ENCODE data around the gene CFTR.

Gene CFTR

GRCh38 chr7:117656806-117657205 lies 177.0 kb downstream of the CFTR start:
- no peak for DNase-seq

- DNase-seq: no peak
Observed at GRCh38 chr7:117659531-117660011, 179.7 kb downstream of the CFTR start.

- no peak for DNase-seq
Observed at GRCh38 chr7:117661328-117661727, 181.5 kb downstream of the CFTR start.

- no peak for DNase-seq
Observed at GRCh38 chr7:117664047-117664446, 184.2 kb downstream of the CFTR start.

GRCh38 chr7:117665368-117665767 lies 185.5 kb downstream of the CFTR start:
- DNase-seq: no peak

- DNase-seq: no peak
Observed at GRCh38 chr7:117666031-117666430, 186.2 kb downstream of the CFTR start.

GRCh38 chr7:117666689-117667088 lies 186.9 kb downstream of the CFTR start:
- no peak for DNase-seq

- no peak for DNase-seq
Observed at GRCh38 chr7:117667456-117667855, 187.6 kb downstream of the CFTR start.

- no peak for DNase-seq
Observed at GRCh38 chr7:117669818-117670217, 190.0 kb downstream of the CFTR start.

GRCh38 chr7:117672453-117672852 lies 192.6 kb downstream of the CFTR start:
- DNase-seq: no peak

- no peak for DNase-seq
Observed at GRCh38 chr7:117673367-117673766, 193.5 kb downstream of the CFTR start.

- DNase-seq: no peak
Observed at GRCh38 chr7:117673839-117674238, 194.0 kb downstream of the CFTR start.

- no peak for DNase-seq
Observed at GRCh38 chr7:117674617-117675016, 194.8 kb downstream of the CFTR start.

GRCh38 chr7:117675497-117676435 lies 195.9 kb downstream of the CFTR start:
- no peak for DNase-seq

GRCh38 chr7:117679120-117679519 lies 199.3 kb downstream of the CFTR start:
- no peak for DNase-seq

GRCh38 chr7:117682681-117683385 lies 203.0 kb downstream of the CFTR start:
- DNase-seq: no peak

GRCh38 chr7:117683430-117684175 lies 203.8 kb downstream of the CFTR start:
- DNase-seq: no peak

GRCh38 chr7:117685795-117686194 lies 206.0 kb downstream of the CFTR start:
- DNase-seq: no peak

GRCh38 chr7:117686311-117686935 lies 206.6 kb downstream of the CFTR start:
- no peak for DNase-seq

GRCh38 chr7:117688126-117688525 lies 208.3 kb downstream of the CFTR start:
- DNase-seq: no peak

GRCh38 chr7:117689406-117689805 lies 209.6 kb downstream of the CFTR start:
- no peak for DNase-seq

- no peak for DNase-seq
Observed at GRCh38 chr7:117690147-117690546, 210.3 kb downstream of the CFTR start.

GRCh38 chr7:117692338-117692737 lies 212.5 kb downstream of the CFTR start:
- DNase-seq: no peak
